Mesodermal cell (in vitro differentiated cells): ENCODE data around the gene ZNF346.

Source experiments
- H3K27ac ChIP-seq: 2 replicates; pipeline ENCODE4 v1.7.0; 2013; ENCODE audit warnings: mild to moderate bottlenecking, low read depth, low read length, moderate library complexity; ENCODE audit not compliant: severe bottlenecking
- H3K36me3 ChIP-seq: 2 replicates; pipeline ENCODE4 v1.7.1; 2013; ENCODE audit warnings: mild to moderate bottlenecking, low read length, moderate library complexity; ENCODE audit not compliant: control insufficient read depth, insufficient read depth
- H3K4me1 ChIP-seq: one replicate; pipeline ENCODE4 v1.7.1; 2013; ENCODE audit warnings: mild to moderate bottlenecking, low read length; ENCODE audit not compliant: insufficient read depth, control insufficient read depth, poor library complexity, severe bottlenecking
- H3K4me3 ChIP-seq: 2 replicates; pipeline ENCODE4 v1.7.0; 2013; ENCODE audit warnings: low read length, control low read depth, mild to moderate bottlenecking; ENCODE audit not compliant: insufficient read depth, poor library complexity, severe bottlenecking; ENCODE audit errors: extremely low read depth
- H3K9me3 ChIP-seq: 2 replicates; pipeline ENCODE4 v1.7.1; 2013; ENCODE audit warnings: mild to moderate bottlenecking, low read length, moderate library complexity; ENCODE audit not compliant: control insufficient read depth
- WGBS, 2 experiments: methylation state at CpG; one replicate each; pipeline ENCODE4 v1.1.5; 2013; ENCODE audit warnings: missing lambda C conversion rate in 2 of 2; ENCODE audit not compliant: insufficient coverage in 2 of 2; 5-methylcytosine and 5-hydroxymethylcytosine counted together

The ZNF346 gene

DNA sequence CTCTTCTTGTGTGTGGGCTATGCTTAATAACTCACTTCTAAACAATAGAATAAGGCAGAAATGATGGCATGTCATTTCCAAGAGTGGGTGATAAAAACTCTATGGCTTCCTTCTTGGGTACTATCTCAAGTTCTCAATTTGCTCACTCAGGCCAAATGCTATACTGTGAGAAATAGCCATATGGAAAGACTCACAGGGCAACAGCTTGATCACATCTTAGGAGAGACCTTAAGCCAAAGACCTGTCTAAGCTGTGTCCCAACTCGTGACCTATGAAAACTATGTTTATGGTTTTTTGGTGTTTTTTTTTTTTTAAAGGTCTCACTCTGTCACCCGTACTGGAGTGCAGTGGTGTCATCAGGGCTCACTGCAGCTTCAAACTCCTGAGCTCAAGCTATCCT is 13.8 kb upstream of the ZNF346 start:
- H3K27ac ChIP-seq, result no peak overlapping the region
- H3K36me3 ChIP-seq, result peaks cover 11% of the 10 kb centered on the region
- no peaks in the 10 kb centered on the region for H3K9me3 ChIP-seq
- H3K4me3 ChIP-seq, result no peak overlapping the region
- 83 to 100% methylated on average over 1 of the region's 2 CpGs for WGBS, 2 experiments
- H3K4me1 ChIP-seq, result peaks cover 11% of the 10 kb centered on the region

DNA sequence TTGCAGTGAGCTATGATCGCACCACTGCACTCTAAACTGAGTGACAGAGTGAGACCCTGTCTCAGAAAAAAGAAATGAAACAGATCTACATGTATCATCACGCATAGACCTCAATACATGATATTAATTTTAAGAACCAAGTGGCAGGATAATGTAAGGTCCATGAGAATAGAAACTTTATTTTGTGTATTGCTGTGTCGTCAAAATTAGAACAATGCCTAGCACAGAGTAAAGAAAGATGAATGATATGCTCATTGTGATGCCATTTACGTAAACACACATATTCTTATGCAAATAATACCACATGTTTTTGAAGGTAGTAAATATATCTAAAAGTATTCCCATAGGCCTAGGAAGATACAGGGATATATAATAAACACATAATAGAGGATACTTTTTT is 12.3 kb upstream of the ZNF346 start:
- no peak overlapping the region for H3K27ac ChIP-seq
- H3K4me1 ChIP-seq, result no peaks in the 10 kb centered on the region
- H3K4me3 ChIP-seq, result no peak overlapping the region
- H3K9me3 ChIP-seq, result no peaks in the 10 kb centered on the region
- WGBS, 2 experiments, result 100% methylated on average over 1 of the region's 4 CpGs; no CpG with 5 or more reads in 1 of the 2 experiments
- H3K36me3 ChIP-seq, result peaks cover under 1% of the 10 kb centered on the region

DNA sequence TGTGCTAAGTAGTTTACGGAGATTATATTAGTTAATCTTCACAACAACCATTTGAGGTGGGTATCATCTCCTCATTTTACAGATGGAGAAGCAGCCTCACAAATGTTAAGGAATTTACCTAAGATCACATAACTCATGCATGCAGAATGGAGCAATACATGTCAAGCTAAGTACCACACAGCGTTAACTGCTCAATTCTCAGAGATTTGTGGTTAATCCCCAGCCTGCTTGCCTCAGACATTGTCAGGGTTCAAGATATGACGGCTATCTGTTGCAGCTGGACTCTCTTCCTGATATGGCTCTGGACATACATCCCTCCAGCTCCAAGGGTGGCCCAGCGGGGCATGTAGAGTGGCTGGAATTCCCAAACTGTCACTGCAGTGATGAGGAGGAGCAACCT is 7.3 kb upstream of the ZNF346 start:
- H3K36me3 ChIP-seq, result no peaks in the 10 kb centered on the region
- no peaks in the 10 kb centered on the region for H3K4me1 ChIP-seq
- 88 to 90% methylated on average over 2 of the region's 4 CpGs for WGBS, 2 experiments
- H3K4me3 ChIP-seq, result no peak overlapping the region
- no peak overlapping the region for H3K27ac ChIP-seq
- H3K9me3 ChIP-seq, result no peaks in the 10 kb centered on the region

DNA sequence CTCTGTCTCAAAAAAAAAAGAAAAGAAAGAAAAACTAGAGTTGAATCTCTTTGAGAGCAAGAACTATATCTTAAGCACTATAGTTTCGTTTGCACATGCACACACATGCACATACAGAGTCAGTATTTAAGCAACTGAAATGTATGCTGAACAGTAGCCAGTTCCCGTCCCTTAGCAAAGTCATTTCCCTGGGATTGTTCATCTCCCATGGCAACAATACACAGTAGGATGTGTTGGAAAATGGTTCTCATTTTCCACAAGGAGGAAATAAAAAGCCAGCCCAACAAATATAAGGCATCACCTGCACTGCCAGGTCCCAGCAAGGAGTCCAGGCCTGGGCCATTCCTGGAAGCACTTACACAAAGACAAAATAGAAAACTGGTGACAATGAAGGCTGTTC is 4.2 kb upstream of the ZNF346 start:
- no peak overlapping the region for H3K27ac ChIP-seq
- no peaks in the 10 kb centered on the region for H3K4me1 ChIP-seq
- H3K36me3 ChIP-seq, result no peaks in the 10 kb centered on the region
- H3K4me3 ChIP-seq, result no peak overlapping the region
- H3K9me3 ChIP-seq, result no peaks in the 10 kb centered on the region
- WGBS, 2 experiments, result 100% methylated on average over 1 of the region's 2 CpGs; no CpG with 5 or more reads in 1 of the 2 experiments

DNA sequence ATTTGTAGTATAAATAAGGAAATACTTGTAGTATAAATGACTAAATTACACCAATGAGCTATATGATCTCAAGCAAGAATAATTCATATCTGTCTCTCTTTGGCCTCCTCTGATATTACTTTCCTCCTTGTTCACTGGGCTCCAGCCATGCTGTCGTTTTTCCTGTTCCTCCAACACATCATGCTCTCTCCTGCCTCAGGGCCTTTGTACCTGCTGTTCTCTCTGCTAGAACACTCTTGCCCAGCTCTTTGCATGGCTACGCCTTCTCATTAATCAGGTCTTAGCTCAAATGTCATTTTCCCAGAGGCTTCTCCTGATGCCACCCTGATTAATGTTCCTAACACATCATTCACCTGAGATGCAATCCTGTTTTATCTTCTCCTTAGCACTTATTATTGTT is 2.5 kb upstream of the ZNF346 start:
- peaks cover 9% of the 10 kb centered on the region for H3K36me3 ChIP-seq
- H3K27ac ChIP-seq, result no peak overlapping the region
- no peaks in the 10 kb centered on the region for H3K4me1 ChIP-seq
- WGBS, 2 experiments, result 82 to 100% methylated on average over 1 to 2 of the region's 2 CpGs
- H3K4me3 ChIP-seq, result no peak overlapping the region
- H3K9me3 ChIP-seq, result no peaks in the 10 kb centered on the region

DNA sequence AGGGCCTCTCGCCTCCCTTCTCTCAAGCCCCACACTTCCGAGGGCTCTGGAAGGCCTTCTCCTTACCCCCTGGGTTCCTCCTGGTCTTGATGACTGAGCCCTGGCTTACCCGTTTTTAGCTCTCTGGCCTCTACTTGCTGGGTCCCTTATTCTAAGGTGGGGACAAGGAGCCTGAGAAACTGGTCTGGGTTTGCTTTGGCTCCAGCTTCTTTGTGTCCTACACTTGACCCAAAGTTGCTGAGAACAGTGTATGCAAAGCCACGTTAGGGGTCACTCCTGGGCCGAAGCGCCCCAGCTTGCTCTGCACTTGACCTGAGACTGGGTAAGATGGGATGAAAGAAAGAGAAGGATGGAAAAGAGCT is 788 bp downstream of the ZNF346 start:
- 37 to 47% methylated on average over 5 of the region's 6 CpGs for WGBS, 2 experiments
- Histone ChIP-seq H3K36me3 (peaks cover 15% of the 10 kb centered on the region), H3K9me3 (no peaks in the 10 kb centered on the region), H3K4me3 (peak overlapping the region; percentile 84), H3K27ac (peak overlapping the region; percentile 72), H3K4me1 (no peaks in the 10 kb centered on the region)

DNA sequence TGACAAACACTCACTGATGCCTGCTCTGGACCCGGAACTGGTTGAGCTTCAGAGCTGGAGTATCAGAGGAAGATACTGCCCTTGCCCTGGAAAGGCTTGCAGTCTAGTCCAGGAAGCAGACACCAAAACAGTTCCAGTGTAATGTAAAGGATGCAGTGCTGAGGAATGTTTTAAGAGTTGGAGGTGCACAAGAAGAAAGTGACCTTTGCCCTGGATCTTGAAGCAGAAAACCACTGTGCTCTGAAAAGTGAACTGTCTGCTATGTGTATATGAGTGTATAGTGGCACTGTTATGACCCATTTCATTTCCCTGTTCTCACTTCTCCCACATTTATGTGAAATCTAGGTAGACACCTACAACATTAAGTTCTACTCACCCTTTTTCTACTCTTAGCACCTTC is 2.1 kb downstream of the ZNF346 start:
- WGBS, 2 experiments, result 100% methylated on average over 1 of the region's 1 CpG; no CpG with 5 or more reads in 1 of the 2 experiments
- Histone ChIP-seq H3K4me3 (no peak overlapping the region), H3K36me3 (peaks cover 24% of the 10 kb centered on the region)

DNA sequence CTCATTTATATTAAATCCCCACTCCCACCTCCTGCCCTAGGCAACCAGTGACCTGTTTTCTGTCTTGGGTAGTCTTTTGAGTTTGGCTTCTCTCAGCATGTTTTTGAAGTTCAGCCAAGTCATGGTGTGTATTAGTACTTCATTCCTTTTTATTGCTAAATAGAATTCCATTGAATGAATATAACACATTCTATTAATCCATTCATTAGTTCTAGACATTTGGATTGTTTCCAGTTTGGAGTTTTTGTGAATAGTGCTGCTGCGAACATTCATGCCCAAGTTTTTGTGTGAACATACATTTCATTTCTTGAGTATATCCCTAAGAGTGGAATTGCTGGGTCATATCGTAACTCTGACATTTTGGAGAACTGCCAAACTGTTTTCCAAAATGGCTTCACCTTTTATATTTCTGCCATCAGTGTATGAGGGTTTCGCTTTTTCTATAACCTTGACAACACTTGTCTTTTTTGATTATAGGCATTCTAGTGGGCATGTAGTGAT is 2.7 kb downstream of the ZNF346 start:
- Histone ChIP-seq H3K27ac (no peak overlapping the region), H3K4me3 (no peak overlapping the region), H3K36me3 (peaks cover 27% of the 10 kb centered on the region), H3K4me1 (no peaks in the 10 kb centered on the region), H3K9me3 (no peaks in the 10 kb centered on the region)
- WGBS, 2 experiments, result 80 to 100% methylated on average over 1 to 2 of the region's 3 CpGs

More for the DNA sequence above, 2.1 kb downstream of the ZNF346 start:
- H3K9me3 ChIP-seq, result no peaks in the 10 kb centered on the region
- H3K4me1 ChIP-seq, result no peaks in the 10 kb centered on the region
- no peak overlapping the region for H3K27ac ChIP-seq

DNA sequence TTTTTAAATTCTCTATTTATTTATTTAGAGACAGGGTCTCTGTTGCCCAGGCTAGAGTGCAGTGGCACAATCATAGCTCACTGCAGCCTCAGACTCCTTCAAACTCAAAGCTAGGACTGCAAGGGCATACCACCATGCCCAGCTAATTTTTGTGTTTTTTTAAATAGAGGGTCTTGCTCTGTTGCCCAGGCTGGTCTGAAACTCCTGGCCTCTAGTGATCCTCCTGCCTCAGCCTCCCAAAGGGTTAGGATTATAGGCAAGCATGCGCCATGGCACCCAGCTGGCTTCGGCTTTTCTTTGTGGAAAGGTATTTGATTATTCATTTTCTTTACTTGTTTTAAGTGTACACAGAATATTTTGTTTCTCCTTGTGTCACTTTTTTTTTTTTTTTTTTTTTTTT is 5.2 kb downstream of the ZNF346 start:
- Histone ChIP-seq H3K9me3 (no peaks in the 10 kb centered on the region), H3K27ac (no peak overlapping the region), H3K4me1 (no peaks in the 10 kb centered on the region), H3K36me3 (peaks cover 40% of the 10 kb centered on the region), H3K4me3 (no peak overlapping the region)
- WGBS, 2 experiments, result no CpG with 5 or more reads among the region's 2 CpGs

DNA sequence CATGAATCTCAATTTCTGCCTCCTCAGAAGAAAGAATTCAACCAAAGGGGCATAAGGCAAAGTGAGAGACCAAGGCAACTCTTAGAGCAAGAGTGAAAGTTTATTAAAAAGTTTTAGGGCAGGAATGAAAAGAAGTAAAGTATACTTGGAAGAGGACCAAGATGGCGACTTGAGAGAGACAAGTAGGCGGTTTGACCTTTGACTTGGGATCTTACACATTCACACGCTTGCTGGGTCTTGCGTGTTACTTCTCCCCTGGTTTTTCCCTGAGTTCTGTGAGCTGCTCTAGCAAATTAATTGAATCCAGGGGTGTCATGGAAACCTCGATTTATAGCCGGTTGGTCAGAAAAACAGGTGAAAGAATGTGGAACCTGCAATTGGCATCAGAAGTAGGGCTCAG is 7.0 kb downstream of the ZNF346 start:
- no peak overlapping the region for H3K27ac ChIP-seq
- no peaks in the 10 kb centered on the region for H3K4me1 ChIP-seq
- WGBS, 2 experiments, result 89 to 97% methylated on average over 6 of the region's 6 CpGs
- peaks cover 46% of the 10 kb centered on the region for H3K36me3 ChIP-seq
- H3K4me3 ChIP-seq, result no peak overlapping the region
- H3K9me3 ChIP-seq, result no peaks in the 10 kb centered on the region

DNA sequence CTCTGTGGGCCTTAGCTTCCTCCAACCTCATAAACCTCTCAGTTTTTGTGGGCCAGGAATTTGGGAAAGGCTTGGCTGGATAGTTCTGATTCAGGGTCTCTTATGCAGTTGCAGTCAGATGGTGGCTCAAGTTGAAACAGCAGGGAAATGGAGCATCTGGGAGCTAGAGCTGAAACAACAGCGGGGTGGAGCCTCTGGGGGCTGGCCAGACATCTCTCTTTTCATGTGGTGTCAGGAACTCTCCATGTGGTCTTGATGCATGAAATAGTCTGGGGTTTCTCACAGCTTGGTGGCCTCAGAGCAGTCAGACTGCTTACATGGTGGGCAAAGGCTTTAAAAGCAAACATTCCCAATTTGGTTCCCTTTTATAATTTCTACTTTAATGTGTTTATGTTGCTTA is 13.5 kb downstream of the ZNF346 start:
- WGBS, 2 experiments, result 20 to 27% methylated on average over 1 of the region's 1 CpG
- H3K36me3 ChIP-seq, result peaks cover 49% of the 10 kb centered on the region
- H3K4me1 ChIP-seq, result peaks cover 3% of the 10 kb centered on the region
- H3K4me3 ChIP-seq, result no peak overlapping the region
- no peaks in the 10 kb centered on the region for H3K9me3 ChIP-seq
- H3K27ac ChIP-seq, result no peak overlapping the region
